OCI-LY7 (cell line): Measurements from ENCODE around the gene ARHGEF38. TPM values are rescaled to one million over a fixed set of nuclear protein-coding genes. Genes with fewer than 3 reads are reported as not detected.

Source experiments
- BruUV-seq: library from RNA; stranded (reverse); fragments of 400-500 nt; replicated peaks from 2 replicates; lab custom pipeline; 2021; lab: Mats Ljungman, UMichigan
- CTCF ChIA-PET: fragments of 300-600 bp; sonication (Branson Sonifier 250); formaldehyde crosslinking; loops from one replicate; lab custom pipeline; 2022; ENCODE audit warnings: antibody characterized with exemption; ENCODE audit not compliant: unreplicated experiment; lab: Charles Lee
- POLR2A ChIA-PET: fragments of 300-600 bp; sonication (Branson Sonifier 250); formaldehyde crosslinking; loops from one replicate; lab custom pipeline; 2022; ENCODE audit warnings: antibody characterized with exemption; lab: Charles Lee
- DNase-seq: peaks from one replicate; pipeline ENCODE4 v3.0.0-alpha.2; 2015; ENCODE audit warnings: low spot score
- H2AFZ ChIP-seq: fragments of 200-600 bp; sonication (generic), shearing (Covaris generic); 2 replicates; pipeline ENCODE4 v1.6.1; 2014; ENCODE audit warnings: mild to moderate bottlenecking, antibody characterized with exemption, low read length, moderate library complexity
- H3K27ac ChIP-seq: fragments of 200-600 bp; sonication (generic); 2 replicates; pipeline ENCODE4 v1.5.1; 2014; ENCODE audit warnings: mixed run types, low read depth, mild to moderate bottlenecking, moderate library complexity, low read length, inconsistent platforms; ENCODE audit not compliant: poor library complexity, severe bottlenecking
- H3K36me3 ChIP-seq: fragments of 200-600 bp; sonication (generic); 2 replicates; pipeline ENCODE4 v1.6.1; 2014; ENCODE audit warnings: mild to moderate bottlenecking, antibody characterized with exemption, low read length, moderate library complexity, mixed read lengths; ENCODE audit not compliant: insufficient read depth
- H3K4me1 ChIP-seq: fragments of 200-600 bp; sonication (generic); 2 replicates; pipeline ENCODE4 v1.5.1; 2014; ENCODE audit warnings: mild to moderate bottlenecking, low read length; ENCODE audit not compliant: insufficient read depth, poor library complexity, severe bottlenecking
- H3K4me2 ChIP-seq: fragments of 200-600 bp; sonication (generic); 2 replicates; pipeline ENCODE4 v1.6.1; 2014; ENCODE audit warnings: mild to moderate bottlenecking, low read length
- H3K4me3 ChIP-seq: fragments of 200-600 bp; sonication (generic); 2 replicates; pipeline ENCODE4 v1.5.1; 2014; ENCODE audit warnings: mild to moderate bottlenecking, low read depth, low read length; ENCODE audit not compliant: poor library complexity, severe bottlenecking
- H3K79me2 ChIP-seq: fragments of 200-600 bp; sonication (generic); 2 replicates; pipeline ENCODE4 v1.6.1; 2016; ENCODE audit warnings: low read depth, mild to moderate bottlenecking, low read length, moderate library complexity, mixed read lengths; ENCODE audit not compliant: insufficient read depth
- H3K9me2 ChIP-seq: fragments of 200-600 bp; sonication (generic); 2 replicates; pipeline ENCODE4 v1.6.1; 2016; ENCODE audit warnings: mild to moderate bottlenecking, low read length, mixed read lengths; ENCODE audit not compliant: insufficient read depth
- H3K9me3 ChIP-seq: fragments of 200-600 bp; sonication (generic); 2 replicates; pipeline ENCODE4 v1.6.1; 2014; ENCODE audit warnings: mild to moderate bottlenecking, mixed run types, low read length, mixed read lengths
- H4K20me1 ChIP-seq: fragments of 200-600 bp; sonication (generic); 2 replicates; pipeline ENCODE4 v1.6.1; 2014; ENCODE audit warnings: mild to moderate bottlenecking, antibody characterized with exemption, low read length, moderate library complexity, mixed read lengths; ENCODE audit not compliant: insufficient read depth
- EZH2phosphoT487 ChIP-seq: fragments of 200-600 bp; sonication (generic); IDR thresholded peaks from 2 replicates; pipeline ENCODE4 v1.6.1; 2018; ENCODE audit warnings: low read depth, borderline replicate concordance, mild to moderate bottlenecking, mixed run types, antibody characterized with exemption, low read length, moderate library complexity, mixed read lengths
- intact Hi-C: fragments of 100-400 bp; cut with micrococcal nuclease; formaldehyde crosslinking; loops from one replicate; pipeline ENCODE4 v1.10.0; 2022; ENCODE audit not compliant: unreplicated experiment
- total RNA-seq, 2 experiments: library from RNA; depleted of rRNA in 1 of 2; stranded (reverse); fragments of >200 nt in 1 of 2; shearing (Covaris generic) in 1 of 2; gene quantifications; 2 replicates each; pipeline ENCODE4 v1.2.3, GENCODE V29; 2014 to 2022
- TF ChIP-seq, protein P1 (sequence below): fragments of 200-600 bp; sonication (generic); conservative IDR thresholded peaks from 2 replicates; pipeline ENCODE4 v1.5.1; 2014; ENCODE audit warnings: mild to moderate bottlenecking, antibody characterized with exemption, low read length, moderate library complexity, mixed read lengths

ARHGEF38 gene
- total RNA-seq, 2 experiments from 2014 or later = not detected

DNA sequence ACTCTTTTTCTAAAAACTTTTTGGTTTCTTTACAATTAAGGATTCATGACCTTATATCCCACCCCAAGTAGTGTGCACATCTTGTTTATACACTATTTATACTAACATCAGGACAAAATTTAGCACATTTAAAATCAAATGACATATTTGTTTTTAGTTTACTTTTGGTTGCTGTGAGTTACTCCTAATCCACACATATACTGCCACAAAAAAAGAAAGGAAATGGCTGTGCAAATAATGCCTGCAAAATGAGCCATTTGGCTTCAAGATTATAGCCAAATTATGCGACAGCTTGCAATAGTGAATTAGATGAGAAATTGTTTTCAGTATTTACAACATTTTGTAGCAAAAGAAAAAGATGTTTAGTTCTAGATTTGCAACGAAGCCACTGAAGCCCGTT, 10.4 kb upstream of the ARHGEF38 start:
- H3K4me3 ChIP-seq = no peak overlapping the region
- no peak overlapping the region for H3K4me2 ChIP-seq
- ChIA-PET POLR2A (no interaction called here), CTCF (no interaction called here)
- intact Hi-C loops = no loop called here
- BruUV-seq = no TSS peak
- no peaks in the 10 kb centered on the region for H3K36me3 ChIP-seq
- H3K79me2 ChIP-seq = no peaks in the 10 kb centered on the region
- no peak for DNase-seq
- no peaks in the 10 kb centered on the region for H4K20me1 ChIP-seq
- H2AFZ ChIP-seq = no peak overlapping the region
- H3K9me3 ChIP-seq = no peaks in the 10 kb centered on the region
- H3K9me2 ChIP-seq = no peaks in the 10 kb centered on the region
- no peaks in the 10 kb centered on the region for H3K4me1 ChIP-seq
- H3K27ac ChIP-seq = no peak overlapping the region
- TF ChIP-seq EZH2phosphoT487 = no peak
- TF ChIP-seq, protein P1, sequence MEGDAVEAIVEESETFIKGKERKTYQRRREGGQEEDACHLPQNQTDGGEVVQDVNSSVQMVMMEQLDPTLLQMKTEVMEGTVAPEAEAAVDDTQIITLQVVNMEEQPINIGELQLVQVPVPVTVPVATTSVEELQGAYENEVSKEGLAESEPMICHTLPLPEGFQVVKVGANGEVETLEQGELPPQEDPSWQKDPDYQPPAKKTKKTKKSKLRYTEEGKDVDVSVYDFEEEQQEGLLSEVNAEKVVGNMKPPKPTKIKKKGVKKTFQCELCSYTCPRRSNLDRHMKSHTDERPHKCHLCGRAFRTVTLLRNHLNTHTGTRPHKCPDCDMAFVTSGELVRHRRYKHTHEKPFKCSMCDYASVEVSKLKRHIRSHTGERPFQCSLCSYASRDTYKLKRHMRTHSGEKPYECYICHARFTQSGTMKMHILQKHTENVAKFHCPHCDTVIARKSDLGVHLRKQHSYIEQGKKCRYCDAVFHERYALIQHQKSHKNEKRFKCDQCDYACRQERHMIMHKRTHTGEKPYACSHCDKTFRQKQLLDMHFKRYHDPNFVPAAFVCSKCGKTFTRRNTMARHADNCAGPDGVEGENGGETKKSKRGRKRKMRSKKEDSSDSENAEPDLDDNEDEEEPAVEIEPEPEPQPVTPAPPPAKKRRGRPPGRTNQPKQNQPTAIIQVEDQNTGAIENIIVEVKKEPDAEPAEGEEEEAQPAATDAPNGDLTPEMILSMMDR = no peak

DNA sequence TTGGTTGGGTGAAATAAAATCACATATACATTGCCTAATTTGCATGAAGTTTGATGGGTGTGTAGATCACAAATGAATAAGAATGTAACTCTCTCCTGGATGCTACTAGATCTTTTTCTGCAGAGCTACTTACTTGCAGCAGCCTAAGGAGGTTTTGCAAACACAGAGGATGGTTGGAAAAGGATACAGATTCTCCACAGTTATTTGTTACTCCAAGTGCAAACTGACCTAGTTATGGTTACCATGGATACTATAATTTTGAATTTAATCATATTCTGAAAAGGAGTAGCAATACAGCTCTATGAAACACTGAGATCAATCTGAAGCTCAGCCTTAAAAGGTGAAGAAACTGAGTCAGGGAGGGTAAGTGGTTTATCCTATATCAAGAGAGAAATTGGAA, 9.1 kb upstream of the ARHGEF38 start:
- no peak overlapping the region for H3K4me3 ChIP-seq
- no peak for TF ChIP-seq EZH2phosphoT487
- TF ChIP-seq, protein P1 = no peak

DNA sequence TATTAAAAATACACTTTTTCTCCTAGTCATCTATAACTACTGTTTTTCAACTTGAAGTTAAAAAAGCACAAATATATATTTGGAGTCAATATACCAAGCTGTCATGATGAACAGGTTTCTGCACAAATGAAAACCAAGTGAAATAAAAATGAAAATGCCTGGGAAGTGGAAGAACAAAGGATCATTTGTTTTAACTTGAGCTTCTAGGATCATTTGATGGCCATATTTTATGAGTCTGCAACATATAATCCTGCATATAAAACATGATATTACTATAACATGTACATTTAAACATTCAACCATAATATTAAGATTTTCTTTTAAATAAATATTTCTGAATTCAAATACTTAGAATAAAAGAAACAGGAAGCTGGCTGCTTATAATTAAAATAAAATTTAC, 8.5 kb upstream of the ARHGEF38 start:
- no peaks in the 10 kb centered on the region for H3K9me2 ChIP-seq
- H3K9me3 ChIP-seq = no peaks in the 10 kb centered on the region
- POLR2A ChIA-PET = no interaction called here
- CTCF ChIA-PET = no interaction called here
- no peaks in the 10 kb centered on the region for H3K4me1 ChIP-seq
- H4K20me1 ChIP-seq = no peaks in the 10 kb centered on the region
- no TSS peak for BruUV-seq
- H3K36me3 ChIP-seq = no peaks in the 10 kb centered on the region
- H3K4me3 ChIP-seq = no peak overlapping the region
- intact Hi-C loops = no loop called here
- no peak for TF ChIP-seq EZH2phosphoT487
- TF ChIP-seq, protein P1 = no peak
- H3K79me2 ChIP-seq = no peaks in the 10 kb centered on the region
- H2AFZ ChIP-seq = no peak overlapping the region
- no peak for DNase-seq
- no peak overlapping the region for H3K4me2 ChIP-seq
- no peak overlapping the region for H3K27ac ChIP-seq

More for the DNA sequence above, 9.1 kb upstream of the ARHGEF38 start:
- BruUV-seq = no TSS peak
- Histone ChIP-seq H3K79me2 (no peaks in the 10 kb centered on the region), H2AFZ (no peak overlapping the region), H3K9me3 (no peaks in the 10 kb centered on the region), H3K9me2 (no peaks in the 10 kb centered on the region), H3K4me1 (no peaks in the 10 kb centered on the region), H4K20me1 (no peaks in the 10 kb centered on the region), H3K4me2 (no peak overlapping the region), H3K27ac (no peak overlapping the region), H3K36me3 (no peaks in the 10 kb centered on the region)
- POLR2A ChIA-PET = no interaction called here
- intact Hi-C loops = no loop called here
- CTCF ChIA-PET = no interaction called here
- no peak for DNase-seq
